ENCODE measurements around the gene FAM3D. TPM values are rescaled to one million over a fixed set of nuclear protein-coding genes. Genes with fewer than 3 reads are reported as not detected.
"Not testable (repeated sequence)": the region's sequence is repeated elsewhere in the genome, so short reads cannot be mapped to it uniquely, and the experiment has no call there.

Gene FAM3D
- polyA plus RNA-seq (2011; rRNA removed), result not detected in 2 replicates
- polyA minus RNA-seq (2011; rRNA and poly(A)+ RNA removed), result not detected in 2 replicates

- ChIA-PET POLR2A (no interaction called here), CTCF (interaction anchor here (0.6 kb wide), 1 partner anchor 1451 kb away, joined by 3 read pairs; no protein-coding TSS in a partner anchor)
- Histone ChIP-seq H3K36me3 (ENCODE audit: control insufficient read depth, insufficient read depth, low read length) (no peaks in the 10 kb centered on the region), H3K4me3 (ENCODE audit: low read depth, low read length) (no peak within 1 kb of the TSS), H3K27me3 (ENCODE audit: control insufficient read depth, insufficient read depth, low read length) (0 out of 2 replicates have a peak, but pooled peaks cover 3% of the 10 kb centered on the region)
- no peak for DNase-seq (ENCODE audit: low read depth)
- no peak for TF ChIP-seq CTCF (IDR thresholded peaks at IDR 0.05; ENCODE audit: insufficient read depth, low read depth, low read length)
Measured at GRCh38 chr3:58666683-58667082, at the start of gene FAM3D. Gene FAM3D, minus strand, starts transcription at chr3:58666774. Its CDS starts 11,211 bp downstream, at chr3:58655563.

GRCh38 chr3:58713715-58714401 lies 47.3 kb upstream of the FAM3D start:
- H3K4me3 ChIP-seq (ENCODE audit: low read depth, low read length), result no peak overlapping the region
- ChIA-PET POLR2A (no interaction called here), CTCF (no interaction called here)
- no peak for DNase-seq (ENCODE audit: low read depth)
- H3K27me3 ChIP-seq (ENCODE audit: control insufficient read depth, insufficient read depth, low read length), result no peaks in the 10 kb centered on the region
- H3K36me3 ChIP-seq (ENCODE audit: control insufficient read depth, insufficient read depth, low read length), result no peaks in the 10 kb centered on the region
- no peak for TF ChIP-seq CTCF (IDR thresholded peaks at IDR 0.05; ENCODE audit: insufficient read depth, low read depth, low read length)

- Histone ChIP-seq H3K4me3 (ENCODE audit: low read depth, low read length) (no peak overlapping the region), H3K36me3 (ENCODE audit: control insufficient read depth, insufficient read depth, low read length) (no peaks in the 10 kb centered on the region), H3K27me3 (ENCODE audit: control insufficient read depth, insufficient read depth, low read length) (no peaks in the 10 kb centered on the region)
- no peak for TF ChIP-seq CTCF (IDR thresholded peaks at IDR 0.05; ENCODE audit: insufficient read depth, low read depth, low read length)
- CTCF ChIA-PET, result no interaction called here
- POLR2A ChIA-PET, result no interaction called here
- no peak for DNase-seq (ENCODE audit: low read depth)
Measured at GRCh38 chr3:58711871-58712270, 45.3 kb upstream of the FAM3D start.

GRCh38 chr3:58708983-58709382 lies 42.4 kb upstream of the FAM3D start:
- H3K27me3 ChIP-seq (ENCODE audit: control insufficient read depth, insufficient read depth, low read length); POLR2A ChIA-PET; H3K36me3 ChIP-seq (ENCODE audit: control insufficient read depth, insufficient read depth, low read length); H3K4me3 ChIP-seq (ENCODE audit: low read depth, low read length); DNase-seq (ENCODE audit: low read depth); CTCF ChIA-PET: not testable (repeated sequence)

GRCh38 chr3:58708116-58708791 lies 41.7 kb upstream of the FAM3D start:
- Histone ChIP-seq H3K4me3 (ENCODE audit: low read depth, low read length) (no peak overlapping the region), H3K27me3 (ENCODE audit: control insufficient read depth, insufficient read depth, low read length) (no peaks in the 10 kb centered on the region), H3K36me3 (ENCODE audit: control insufficient read depth, insufficient read depth, low read length) (no peaks in the 10 kb centered on the region)
- ChIA-PET CTCF (no interaction called here), POLR2A (interaction anchor here (0.5 kb wide), 1 partner anchor 766 kb away, joined by 4 read pairs; no protein-coding TSS in a partner anchor)
- no peak for TF ChIP-seq CTCF (IDR thresholded peaks at IDR 0.05; ENCODE audit: insufficient read depth, low read depth, low read length)
- DNase-seq (ENCODE audit: low read depth), result no peak

All from BJ (cell line).